Heart left ventricle (tissue), 16 donors: ENCODE measurements around the gene GTF2F2. TPM values are rescaled to one million over a fixed set of nuclear protein-coding genes. Genes with fewer than 3 reads are reported as not detected.

Source experiments
- ATAC-seq, 4 donors: fragments of 200-7000 bp; cut with Tn5 transposase; one replicate each; pipeline ENCODE4 v1.9.1; 2020 to 2022; ENCODE audit warnings: moderate library complexity in 4 of 4, mild to moderate bottlenecking in 3 of 4, moderate number of reproducible peaks in 1 of 4
- DNase-seq, 5 donors: peaks; one replicate each; pipeline ENCODE4 v3.0.0-alpha.2; 2020
- H3K27ac ChIP-seq, 12 donors: fragments of 200-600 bp; sonication (generic) in 4 of 12; one replicate each; pipeline versions ENCODE4 v1.5.0 to v1.8.0; 2016 to 2022; ENCODE audit warnings: mild to moderate bottlenecking in 2 of 12
- H3K27me3 ChIP-seq, 9 donors: fragments of 200-600 bp; sonication (generic) in 2 of 9; one replicate each; pipeline versions ENCODE4 v1.5.1 to v1.8.0; 2016 to 2022; ENCODE audit warnings: mild to moderate bottlenecking in 3 of 9
- H3K36me3 ChIP-seq, 9 donors: fragments of 200-600 bp; sonication (generic) in 2 of 9; one replicate each; pipeline versions ENCODE4 v1.5.0 to v1.8.0; 2018 to 2022; ENCODE audit warnings: mild to moderate bottlenecking in 2 of 9
- H3K4me1 ChIP-seq, 12 donors: fragments of 200-600 bp; sonication (generic) in 4 of 12; one replicate each; pipeline versions ENCODE4 v1.5.0 to v1.8.0; 2016 to 2022; ENCODE audit warnings: mild to moderate bottlenecking in 3 of 12
- H3K4me3 ChIP-seq, 12 donors: fragments of 200-600 bp; sonication (generic) in 4 of 12; one replicate each; pipeline versions ENCODE4 v1.5.0 to v1.8.0; 2017 to 2022; ENCODE audit warnings: mild to moderate bottlenecking in 9 of 12, moderate library complexity in 4 of 12
- H3K9me3 ChIP-seq, 12 donors: fragments of 200-600 bp; sonication (generic) in 4 of 12; one replicate each; pipeline versions ENCODE4 v1.5.0 to v1.8.0; 2016 to 2022; ENCODE audit warnings: mild to moderate bottlenecking in 1 of 12
- POLR2A ChIP-seq, 2 donors: fragments of 450-650 bp; IDR thresholded peaks; one replicate each; pipeline ENCODE4 v1.6.1; 2017; ENCODE audit warnings: antibody characterized with exemption in 2 of 2, mild to moderate bottlenecking in 2 of 2, moderate library complexity in 2 of 2
- WGBS, 4 donors: extraction: QIAGEN DNeasy Blood & Tissue Kit in 2 of 4; methylation state at CpG; one replicate each; pipeline versions ENCODE4 v1.1.5 to v1.1.7; 2013 to 2018; 5-methylcytosine and 5-hydroxymethylcytosine counted together
- intact Hi-C, 10 donors: fragments of 100-400 bp; cut with DNase I; formaldehyde crosslinking; loops; one replicate each; pipeline versions ENCODE4 v1.11.1 to v1.14.2; 2022
- polyA plus RNA-seq, 2 donors: library from polyadenylated mRNA; stranded (reverse); fragments of 200-250 nt; gene quantifications; one replicate each; pipeline ENCODE4 v1.2.3, GENCODE V29; 2013
- total RNA-seq, 9 donors: library from RNA; depleted of rRNA in 2 of 9; stranded (reverse); fragments of >200 nt in 2 of 9; fragmentation: NEBNext Ultra II Directional in 3 of 9; extraction: Animal tissue kit (Norgen Biotek cat#: 25700) in 3 of 9; gene quantifications; one replicate each; pipeline versions ENCODE4 v1.1.0 to v1.2.4, GENCODE V29; 2016 to 2023
- TF ChIP-seq, protein P1 (sequence below), 12 donors: fragments of 200-600 bp; sonication (generic) in 4 of 12; IDR thresholded peaks; one replicate each; pipeline versions ENCODE4 v1.5.0 to v1.8.0; 2018 to 2022; ENCODE audit warnings: antibody characterized with exemption in 12 of 12, mild to moderate bottlenecking in 5 of 12
- donor health status: ischemic (EF 13 %, LVEDD 7.1; RV severe dilation, severe dysfunction).
- donor health status: healthy with polysubstance abuse.
- donor health status: DM: no; HTN: yes; CAD: no.
- donor health status: DM: no; HTN: no; CAD: no.
- donor health status: ischemic (EF 25% LVEDD 6.9; RV normal size, moderate dysfunction).
- donor health status: ischemic (EF 25% LVEDD 5.7; RV mildly dilated, moderate dysfunction).
- donor health status: healthy.
- donor health status: DM: yes; HTN: yes; CAD: no.
- donor health status: ischemic (EF 35%, LVEDD 5.7; RV mildly dilated, moderate dysfunction).
- donor health status: nonischemic (EF 11% LVEDD 7.7; RV severe dilation, severe dysfunction).
- donor health status: DM: yes; HTN: yes; CAD: no.
- donor health status: PGD.
- donor health status: ischemic (EF 29% LVEDD 5.4; RV normal size, mild dysfunction).
- donor health status: nonischemic (EF 23%, LVEDD 6.1; RV moderate dilation, normal function).

The GTF2F2 gene
- total and polyA plus RNA-seq, 11 donors: 17.7 to 25.4 (median 21.6) TPM

- no peaks in the 10 kb centered on the region for H3K27me3 ChIP-seq
- H3K36me3 ChIP-seq: no peaks in the 10 kb centered on the region
- H3K9me3 ChIP-seq: no peaks in the 10 kb centered on the region
- no peak overlapping the region for H3K27ac ChIP-seq
- H3K4me3 ChIP-seq: no peak overlapping the region
- no peaks in the 10 kb centered on the region for H3K4me1 ChIP-seq
- TF ChIP-seq, protein P1, sequence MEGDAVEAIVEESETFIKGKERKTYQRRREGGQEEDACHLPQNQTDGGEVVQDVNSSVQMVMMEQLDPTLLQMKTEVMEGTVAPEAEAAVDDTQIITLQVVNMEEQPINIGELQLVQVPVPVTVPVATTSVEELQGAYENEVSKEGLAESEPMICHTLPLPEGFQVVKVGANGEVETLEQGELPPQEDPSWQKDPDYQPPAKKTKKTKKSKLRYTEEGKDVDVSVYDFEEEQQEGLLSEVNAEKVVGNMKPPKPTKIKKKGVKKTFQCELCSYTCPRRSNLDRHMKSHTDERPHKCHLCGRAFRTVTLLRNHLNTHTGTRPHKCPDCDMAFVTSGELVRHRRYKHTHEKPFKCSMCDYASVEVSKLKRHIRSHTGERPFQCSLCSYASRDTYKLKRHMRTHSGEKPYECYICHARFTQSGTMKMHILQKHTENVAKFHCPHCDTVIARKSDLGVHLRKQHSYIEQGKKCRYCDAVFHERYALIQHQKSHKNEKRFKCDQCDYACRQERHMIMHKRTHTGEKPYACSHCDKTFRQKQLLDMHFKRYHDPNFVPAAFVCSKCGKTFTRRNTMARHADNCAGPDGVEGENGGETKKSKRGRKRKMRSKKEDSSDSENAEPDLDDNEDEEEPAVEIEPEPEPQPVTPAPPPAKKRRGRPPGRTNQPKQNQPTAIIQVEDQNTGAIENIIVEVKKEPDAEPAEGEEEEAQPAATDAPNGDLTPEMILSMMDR (IDR thresholded peaks at IDR 0.05): no peak
- no peak for TF ChIP-seq POLR2A (IDR thresholded peaks at IDR 0.05)
- ATAC-seq (no peak), DNase-seq (no peak)
- intact Hi-C loops: loop anchor here in 1 of 10 donors (10.0 kb wide), 1 partner anchor 97 kb away; no protein-coding TSS in a partner anchor
- 74 to 82% (median 74%) methylated on average over 1 of the region's 1 CpG for WGBS, 4 donors
Measured at GRCh38 chr13:45078003-45078402, 42.3 kb upstream of the GTF2F2 start.

GRCh38 chr13:45082964-45083363 is 37.3 kb upstream of the GTF2F2 start:
- no peak overlapping the region for H3K4me3 ChIP-seq
- no peaks in the 10 kb centered on the region for H3K9me3 ChIP-seq
- intact Hi-C loops: no loop called here
- H3K4me1 ChIP-seq: no peaks in the 10 kb centered on the region
- no peak for ATAC-seq
- DNase-seq: no peak
- H3K27ac ChIP-seq: no peak overlapping the region
- H3K27me3 ChIP-seq: no peaks in the 10 kb centered on the region
- 83 to 88% (median 84%) methylated on average over 6 of the region's 6 CpGs for WGBS, 4 donors
- no peaks in the 10 kb centered on the region for H3K36me3 ChIP-seq
- TF ChIP-seq POLR2A (IDR thresholded peaks at IDR 0.05): no peak
- TF ChIP-seq, protein P1 (IDR thresholded peaks at IDR 0.05): no peak

DNA sequence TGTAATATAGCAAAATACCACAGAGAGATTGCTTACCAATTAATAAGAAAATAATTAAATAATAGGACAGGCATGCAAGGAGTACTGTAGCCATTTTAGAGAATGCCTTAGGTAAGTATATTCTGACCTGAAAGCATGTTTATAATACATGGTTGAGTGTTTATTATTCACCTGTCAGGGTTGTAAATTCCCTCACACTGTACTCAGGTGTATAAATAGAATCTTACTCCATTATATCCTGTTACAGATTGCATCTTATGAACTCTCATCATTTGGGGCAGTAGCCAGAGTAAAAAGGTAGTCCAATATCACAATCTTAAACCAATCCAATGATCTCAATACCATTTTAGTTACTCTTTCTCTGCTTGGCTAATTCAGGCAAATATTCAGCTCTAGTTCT is 35.8 kb upstream of the GTF2F2 start:
- no peaks in the 10 kb centered on the region for H3K9me3 ChIP-seq
- no peaks in the 10 kb centered on the region for H3K4me1 ChIP-seq
- intact Hi-C loops: no loop called here
- no peak overlapping the region for H3K4me3 ChIP-seq
- no peaks in the 10 kb centered on the region for H3K27me3 ChIP-seq
- ATAC-seq (no peak), DNase-seq (no peak)
- no peaks in the 10 kb centered on the region for H3K36me3 ChIP-seq
- H3K27ac ChIP-seq: no peak overlapping the region
- no peak for TF ChIP-seq POLR2A (IDR thresholded peaks at IDR 0.05)
- TF ChIP-seq, protein P1 (IDR thresholded peaks at IDR 0.05): no peak

DNA sequence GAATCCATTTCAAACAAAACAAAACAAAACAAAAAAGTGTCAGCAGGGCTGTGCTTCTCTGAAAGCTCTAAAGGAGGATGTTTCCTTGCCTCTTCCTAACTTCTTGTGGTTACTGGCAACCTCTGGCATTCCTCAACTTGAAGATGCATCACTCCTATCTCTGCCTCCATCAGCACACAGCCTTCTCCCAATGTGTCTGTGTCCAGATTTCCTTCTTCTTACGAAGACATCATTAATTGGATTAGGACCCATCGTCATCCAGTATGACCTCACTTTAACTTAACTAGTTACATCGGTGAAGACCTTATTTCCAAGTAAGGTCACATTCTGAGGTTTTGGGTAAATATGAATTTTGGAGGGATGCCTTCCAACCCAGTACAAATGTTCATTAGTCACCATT is 33.8 kb upstream of the GTF2F2 start:
- Histone ChIP-seq H3K4me3 (no peak overlapping the region), H3K27ac (no peak overlapping the region), H3K27me3 (no peaks in the 10 kb centered on the region), H3K4me1 (no peaks in the 10 kb centered on the region), H3K9me3 (no peaks in the 10 kb centered on the region), H3K36me3 (no peaks in the 10 kb centered on the region)
- ATAC-seq: no peak
- 82 to 88% (median 86%) methylated on average over 3 of the region's 3 CpGs for WGBS, 4 donors
- DNase-seq: no peak
- no peak for TF ChIP-seq POLR2A (IDR thresholded peaks at IDR 0.05)
- TF ChIP-seq, protein P1 (IDR thresholded peaks at IDR 0.05): no peak
- intact Hi-C loops: no loop called here
